WERI-Rb-1 (cell line): Measurements from ENCODE around the gene GALNTL6.

Source experiments
- DNase-seq: peaks from one replicate; pipeline ENCODE4 v3.0.0-alpha.2; 2020
- H3K27ac ChIP-seq: fragments of 250-450 bp; sonication (Bioruptor Pico); 2 replicates; pipeline ENCODE4 v1.5.1; 2020; ENCODE audit warnings: mild to moderate bottlenecking, moderate library complexity
- H3K27me3 ChIP-seq: fragments of 250-450 bp; sonication (Bioruptor Pico); 2 replicates; pipeline ENCODE4 v1.5.1; 2021; ENCODE audit warnings: mild to moderate bottlenecking, low read depth, moderate library complexity; ENCODE audit not compliant: insufficient read depth, severe bottlenecking
- H3K36me3 ChIP-seq: fragments of 250-450 bp; sonication (Bioruptor Pico); 2 replicates; pipeline ENCODE4 v1.5.1; 2020; ENCODE audit warnings: mild to moderate bottlenecking, moderate library complexity
- H3K4me3 ChIP-seq: 2 replicates; pipeline ENCODE4 v1.5.1; 2011; ENCODE audit warnings: low read depth, mild to moderate bottlenecking, control low read depth, low read length
- H3K9me3 ChIP-seq: fragments of 250-450 bp; sonication (Bioruptor Pico); 2 replicates; pipeline ENCODE4 v1.5.1; 2021; ENCODE audit warnings: mild to moderate bottlenecking, moderate library complexity; ENCODE audit not compliant: severe bottlenecking
- CTCF ChIP-seq: IDR thresholded peaks from 2 replicates; pipeline ENCODE4 v1.5.1; 2011; ENCODE audit warnings: low read depth, mild to moderate bottlenecking, control low read depth, inconsistent platforms, low read length

GALNTL6 gene

GRCh38 chr4:172045981-172046380 is 232.8 kb downstream of the GALNTL6 start:
- no peak overlapping the region for H3K27ac ChIP-seq
- H3K9me3 ChIP-seq = peaks cover 2% of the 10 kb centered on the region
- no peaks in the 10 kb centered on the region for H3K27me3 ChIP-seq
- no peaks in the 10 kb centered on the region for H3K36me3 ChIP-seq
- H3K4me3 ChIP-seq = no peak overlapping the region
- TF ChIP-seq CTCF = no peak
- no peak for DNase-seq

GRCh38 chr4:172048666-172049065 is 235.5 kb downstream of the GALNTL6 start:
- TF ChIP-seq CTCF = no peak
- no peak for DNase-seq
- no peak overlapping the region for H3K4me3 ChIP-seq
- peaks cover 2% of the 10 kb centered on the region for H3K9me3 ChIP-seq
- no peaks in the 10 kb centered on the region for H3K36me3 ChIP-seq
- no peaks in the 10 kb centered on the region for H3K27me3 ChIP-seq
- no peak overlapping the region for H3K27ac ChIP-seq

GRCh38 chr4:172050911-172051310 is 237.7 kb downstream of the GALNTL6 start:
- peaks cover 2% of the 10 kb centered on the region for H3K9me3 ChIP-seq
- no peaks in the 10 kb centered on the region for H3K27me3 ChIP-seq
- no peak overlapping the region for H3K27ac ChIP-seq
- DNase-seq = no peak
- TF ChIP-seq CTCF = no peak
- H3K4me3 ChIP-seq = no peak overlapping the region
- H3K36me3 ChIP-seq = no peaks in the 10 kb centered on the region

- no peak for TF ChIP-seq CTCF
- no peaks in the 10 kb centered on the region for H3K36me3 ChIP-seq
- no peak overlapping the region for H3K4me3 ChIP-seq
- H3K27ac ChIP-seq = no peak overlapping the region
- DNase-seq = no peak
- no peaks in the 10 kb centered on the region for H3K27me3 ChIP-seq
- no peaks in the 10 kb centered on the region for H3K9me3 ChIP-seq
These were observed 241.8 kb downstream of the GALNTL6 start for GRCh38 chr4:172055046-172055445.

- no peak for TF ChIP-seq CTCF
- Histone ChIP-seq H3K36me3 (no peaks in the 10 kb centered on the region), H3K27ac (no peak overlapping the region), H3K27me3 (no peaks in the 10 kb centered on the region), H3K9me3 (no peaks in the 10 kb centered on the region), H3K4me3 (no peak overlapping the region)
- peak; percentile 45 for DNase-seq
These were observed 242.3 kb downstream of the GALNTL6 start for GRCh38 chr4:172055498-172055897.

GRCh38 chr4:172061204-172061603 is 248.0 kb downstream of the GALNTL6 start:
- H3K4me3 ChIP-seq = no peak overlapping the region
- no peaks in the 10 kb centered on the region for H3K36me3 ChIP-seq
- no peaks in the 10 kb centered on the region for H3K27me3 ChIP-seq
- H3K9me3 ChIP-seq = no peaks in the 10 kb centered on the region
- no peak for DNase-seq
- no peak for TF ChIP-seq CTCF
- no peak overlapping the region for H3K27ac ChIP-seq
